HL-60/S4 treated with phorbol 12-myristate 13-acetate at 8.2 ng/mL for 4 days and 3 days (cell line): ENCODE data around the gene CNIH2.
"Not testable (repeated sequence)": the region's sequence is repeated elsewhere in the genome, so short reads cannot be mapped to it uniquely, and the experiment has no call there.

ENCODE experiments used
- in situ Hi-C: fragments of 300-500 bp; cut with MboI; formaldehyde crosslinking; loops from 2 replicates; pipeline ENCODE4 v1.15.0; 2022; ENCODE audit warnings: low sequenced_read_pairs

The CNIH2 gene

DNA sequence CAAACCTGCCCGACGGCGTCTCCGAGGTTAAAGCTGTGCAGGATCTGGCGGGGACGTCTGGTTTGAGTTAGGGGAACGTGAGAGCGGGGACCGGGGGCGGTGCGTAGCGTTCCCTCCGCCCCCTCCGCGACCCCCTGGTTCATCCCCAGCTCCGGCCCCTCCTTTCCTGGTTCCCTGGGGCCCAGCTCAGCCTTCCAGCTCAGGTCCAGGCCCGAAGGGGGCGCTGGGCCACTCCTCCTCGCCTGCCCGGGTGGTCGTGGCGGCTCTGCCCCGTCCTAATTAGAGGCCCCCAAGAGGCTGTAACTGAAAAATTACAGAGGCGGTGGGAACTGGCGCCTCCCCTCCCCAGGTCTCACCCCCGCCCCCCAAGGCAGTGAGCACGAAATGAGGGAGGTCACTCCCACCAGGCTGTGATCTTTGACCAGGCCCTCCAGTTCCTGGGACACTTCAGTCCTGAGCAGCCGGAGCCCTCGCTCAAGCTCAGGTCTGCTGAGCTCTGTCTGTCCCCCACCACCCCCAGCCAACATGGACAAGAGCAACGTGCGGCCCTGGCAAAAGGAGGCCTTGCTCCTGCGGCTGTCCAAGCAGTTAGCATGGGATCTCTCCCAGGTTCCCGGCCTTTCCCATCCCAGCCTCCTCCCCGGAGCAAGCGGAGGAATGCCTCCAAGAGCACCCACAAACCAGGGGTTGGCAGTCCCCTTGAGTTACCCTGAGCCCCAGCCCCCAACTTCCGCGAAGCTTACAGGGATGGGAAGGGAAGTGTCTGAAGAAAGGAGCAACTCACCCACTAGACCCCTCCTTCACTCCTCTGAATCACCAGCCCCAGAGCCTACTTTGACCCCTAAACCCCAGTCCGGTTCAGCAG is 35.6 kb downstream of the CNIH2 start:
- in situ Hi-C loops, result no loop called here

DNA sequence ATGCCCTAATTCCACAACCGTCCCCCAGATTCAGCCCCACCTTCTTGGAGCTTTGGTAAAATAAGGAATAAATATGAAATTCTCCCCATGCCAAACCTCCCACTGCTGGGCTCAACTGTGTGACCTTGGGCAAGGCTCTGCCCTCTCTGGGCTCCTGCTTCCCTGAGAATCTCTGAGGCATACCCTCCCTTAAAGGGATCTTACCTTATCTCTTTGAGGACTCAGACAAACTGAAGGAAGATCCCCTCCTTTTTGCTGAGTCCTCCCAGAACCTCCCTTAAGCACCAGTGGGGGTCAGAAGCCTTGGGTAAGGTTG is 36.2 kb downstream of the CNIH2 start:
- in situ Hi-C loops, result no loop called here

DNA sequence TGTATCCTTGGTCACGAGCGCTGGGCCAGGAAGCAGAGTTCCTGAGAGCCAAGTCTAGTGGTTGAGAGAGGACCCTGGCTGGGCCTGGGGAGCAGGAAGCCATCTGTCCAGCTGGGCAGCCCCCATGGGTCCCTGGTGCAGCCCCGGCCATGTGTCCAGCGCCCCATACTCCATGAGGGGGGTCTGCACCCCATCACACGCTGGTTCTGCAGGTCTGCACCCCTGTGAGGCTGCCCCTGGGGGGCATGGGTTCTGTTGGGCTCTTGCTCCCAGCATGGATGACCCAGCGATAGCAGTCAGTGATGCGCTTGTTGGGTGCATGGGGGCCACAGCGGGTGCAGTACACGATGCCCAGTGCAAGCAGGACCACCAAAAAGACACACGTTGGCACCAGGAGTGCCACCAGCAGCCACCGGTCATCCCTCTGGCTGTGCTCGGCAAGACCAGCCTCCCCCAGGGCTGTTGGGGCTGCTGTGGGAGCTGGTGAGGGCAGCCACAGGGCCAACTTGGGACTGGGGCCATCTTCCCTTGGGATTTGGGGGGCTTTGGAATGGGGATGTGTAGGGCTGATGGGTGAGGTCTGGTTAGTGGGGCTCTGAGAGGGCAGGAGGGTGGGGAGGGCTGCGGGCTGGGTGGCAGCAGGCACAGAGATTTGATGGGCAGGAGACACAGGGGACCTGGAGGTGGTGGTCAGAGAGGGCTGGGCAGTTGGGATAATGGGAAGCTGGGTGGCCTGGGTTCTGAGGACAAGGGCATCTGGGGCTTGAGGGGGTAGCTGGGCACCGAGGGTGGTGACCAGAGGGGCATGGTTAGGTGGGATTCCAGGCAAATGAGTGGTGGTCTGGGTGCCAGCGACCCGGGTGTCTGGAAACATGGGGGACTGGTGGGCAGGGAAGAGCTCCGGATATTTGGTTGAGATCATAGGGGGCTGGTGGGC is 36.9 kb downstream of the CNIH2 start:
- in situ Hi-C loops, result no loop called here

DNA sequence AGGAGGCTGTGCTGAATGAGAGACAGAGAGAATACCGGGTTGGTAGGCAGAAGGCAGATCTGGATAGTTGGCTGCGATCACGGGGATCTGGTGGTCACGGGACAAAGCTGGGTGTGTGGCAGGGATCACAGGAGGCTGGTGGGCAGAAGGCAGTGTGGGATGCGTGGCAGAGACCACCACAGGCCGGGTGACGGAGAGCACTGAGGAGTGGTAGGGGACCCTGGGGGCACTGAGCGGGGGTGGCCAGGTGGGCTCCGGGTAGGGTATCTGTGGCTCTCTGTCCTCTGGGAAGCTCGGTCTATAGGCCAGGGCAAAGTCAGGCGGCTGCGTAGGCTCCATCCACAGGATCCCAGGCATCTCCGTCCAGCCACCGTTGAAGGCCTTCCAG is 37.5 kb downstream of the CNIH2 start:
- in situ Hi-C loops, result no loop called here

DNA sequence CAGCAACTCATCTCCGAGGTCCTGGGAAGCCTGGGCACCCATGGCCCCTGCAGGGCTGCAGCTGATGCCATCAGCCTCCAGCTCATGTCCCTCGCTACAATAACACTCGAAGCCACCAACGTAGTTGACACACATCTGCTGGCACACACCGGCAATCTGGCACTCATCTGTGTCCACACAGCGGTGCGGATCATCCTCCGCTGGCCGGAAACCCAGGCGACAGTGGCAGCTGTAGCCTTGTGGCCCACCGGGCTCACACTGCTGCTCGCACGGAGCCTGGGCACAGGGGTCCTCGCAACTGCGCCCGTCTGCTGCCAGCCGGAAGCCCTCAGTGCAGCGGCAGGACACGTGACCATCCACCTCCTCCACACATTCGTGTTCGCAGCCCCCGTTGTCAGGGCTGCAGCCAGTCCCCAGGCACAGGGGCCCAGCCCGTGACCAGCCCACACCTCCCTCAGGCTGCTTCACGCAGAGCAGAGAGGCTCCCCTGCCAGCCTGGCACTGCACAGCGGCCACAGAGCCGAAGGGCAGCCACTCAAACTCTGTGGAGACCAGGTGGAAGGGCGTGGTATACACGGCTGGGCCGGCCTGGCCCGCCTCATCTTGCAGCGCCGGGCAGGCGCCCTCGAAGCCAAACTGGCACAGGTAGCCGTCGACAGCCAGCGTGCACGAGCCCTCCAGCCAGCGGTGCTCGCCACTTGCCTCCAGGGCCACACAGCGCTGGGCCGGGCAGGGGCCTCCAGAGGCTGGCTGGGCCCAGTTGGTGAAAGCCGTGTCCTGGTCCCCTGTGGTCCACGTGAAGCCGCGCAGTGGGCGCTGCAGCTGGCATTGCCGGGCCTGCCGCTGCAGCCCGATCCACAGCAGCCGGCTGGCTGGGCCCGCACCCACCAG is 38.2 kb downstream of the CNIH2 start:
- in situ Hi-C loops, result no loop called here

DNA sequence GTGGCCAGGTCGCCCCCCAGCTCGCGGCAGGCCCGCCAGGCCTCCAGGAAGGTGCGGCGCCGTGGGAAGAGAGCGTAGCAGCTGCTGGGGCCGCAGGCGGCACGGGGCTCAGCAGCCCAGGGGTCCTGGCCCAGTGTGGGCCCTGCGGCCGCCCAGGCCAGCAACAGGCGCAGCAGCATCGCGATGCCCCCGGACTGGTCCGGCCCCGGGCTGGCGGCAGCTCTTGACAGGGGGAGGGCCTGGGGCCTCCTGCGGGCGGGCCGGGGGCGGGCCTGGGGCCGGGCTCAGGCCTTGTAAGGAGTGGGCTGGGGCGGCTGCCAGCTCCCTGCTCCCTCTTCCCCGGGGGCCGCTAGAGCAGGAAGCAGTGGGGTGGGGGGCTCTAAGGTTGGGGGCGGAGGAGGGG is 38.9 kb downstream of the CNIH2 start, which contains the start of gene CD248:
TSS of gene CD248 (minus strand) at position 196 of the 403 bp plus-strand sequence. CDS start at position 179, 17 bp downstream.
- in situ Hi-C loops, result no loop called here

DNA sequence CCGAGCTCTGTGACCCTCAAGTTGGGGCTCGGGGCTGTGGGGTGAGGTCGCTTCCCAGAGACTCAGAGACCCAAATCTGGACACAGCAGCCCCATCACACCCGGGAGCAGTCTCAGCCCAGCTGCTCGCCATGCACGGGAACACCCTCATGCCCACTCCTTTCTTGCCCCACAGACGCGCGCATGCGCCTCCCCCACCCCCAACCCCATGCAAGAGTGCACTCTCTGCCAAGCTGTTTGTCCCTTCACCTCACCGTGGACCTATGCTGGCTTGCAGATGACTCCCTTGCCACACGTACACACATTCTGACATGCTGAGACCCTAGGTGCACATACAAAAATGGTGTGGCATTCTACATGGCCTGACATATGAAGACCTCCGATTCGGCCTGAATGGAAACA is 39.3 kb downstream of the CNIH2 start:
- in situ Hi-C loops, result no loop called here

DNA sequence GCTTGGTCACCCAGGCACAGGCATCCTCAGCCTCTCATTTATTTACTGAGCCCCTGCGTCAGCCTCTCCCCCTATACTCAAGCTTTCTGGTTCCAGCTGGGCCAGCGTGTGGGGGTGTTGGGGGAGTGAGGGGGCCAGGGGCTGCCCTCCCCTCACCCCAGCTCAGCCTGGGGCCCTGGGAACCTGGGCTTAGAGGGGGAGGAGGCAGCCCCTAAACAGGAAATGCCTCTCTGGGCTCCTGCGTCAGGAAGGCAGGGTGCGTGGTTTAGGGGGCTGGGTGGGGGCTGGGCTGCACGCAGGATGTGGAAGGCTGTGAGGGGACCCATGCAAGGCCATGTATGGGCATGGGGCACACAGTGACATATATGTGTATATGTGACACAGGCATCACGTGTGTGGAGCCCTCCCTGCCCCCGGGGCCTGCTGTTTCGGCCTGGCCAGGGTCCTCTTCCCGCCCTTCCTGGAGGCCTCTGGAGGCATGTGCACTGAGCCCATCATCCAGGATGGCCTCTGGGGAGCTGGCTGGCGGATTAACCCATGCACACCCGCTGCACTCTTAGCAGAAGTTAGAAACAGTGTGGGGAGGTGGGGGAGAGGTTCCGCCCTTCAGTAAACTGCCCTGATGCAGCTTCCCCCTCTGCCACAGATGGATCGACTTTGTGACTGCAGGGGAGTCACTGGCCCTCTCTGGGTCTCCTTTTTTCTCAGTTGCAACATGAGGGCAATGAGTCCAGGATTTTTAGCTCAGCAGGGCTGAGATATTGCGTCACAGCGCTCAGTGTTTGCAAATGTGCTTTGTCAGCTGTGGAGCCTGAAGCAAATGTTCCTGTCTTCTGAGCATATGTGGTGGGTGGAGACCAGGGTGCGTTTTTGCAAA is 40.0 kb downstream of the CNIH2 start:
- in situ Hi-C loops, result no loop called here

DNA sequence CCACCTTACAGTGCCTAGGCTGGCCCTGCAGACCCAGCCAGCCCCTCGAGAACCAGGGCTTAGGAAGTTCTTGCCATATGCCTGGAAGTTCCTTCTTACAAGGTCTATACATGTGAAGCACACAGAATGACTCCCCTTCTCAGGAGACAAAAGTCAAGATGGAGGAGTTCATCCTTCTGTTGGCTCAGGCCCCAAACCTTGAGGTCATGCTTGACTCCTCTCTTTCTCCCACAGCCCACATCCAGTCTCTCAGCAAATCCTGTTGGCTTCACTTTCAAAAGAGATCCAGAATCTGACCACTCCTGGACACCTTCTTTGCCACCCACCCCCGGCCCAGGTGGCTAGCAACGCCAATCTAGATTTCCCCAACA is 40.6 kb downstream of the CNIH2 start:
- in situ Hi-C loops, result no loop called here

DNA sequence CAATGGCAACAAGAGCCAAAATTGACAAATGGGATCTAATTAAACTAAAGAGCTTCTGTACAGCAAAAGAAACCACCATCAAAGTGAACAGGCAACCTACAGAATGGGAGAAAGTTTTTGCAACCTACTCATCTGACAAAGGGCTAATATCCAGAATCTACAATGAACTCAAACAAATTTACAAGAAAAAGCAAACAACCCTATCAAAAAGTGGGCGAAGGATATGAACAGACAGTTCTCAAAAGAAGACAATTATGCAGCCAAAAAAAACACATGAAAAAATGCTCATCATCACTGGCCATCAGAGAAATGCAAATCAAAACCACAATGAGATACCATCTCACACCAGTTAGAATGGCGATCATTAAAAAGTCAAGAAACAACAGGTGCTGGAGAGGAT is 42.3 kb downstream of the CNIH2 start:
- in situ Hi-C loops, result not testable (repeated sequence)

DNA sequence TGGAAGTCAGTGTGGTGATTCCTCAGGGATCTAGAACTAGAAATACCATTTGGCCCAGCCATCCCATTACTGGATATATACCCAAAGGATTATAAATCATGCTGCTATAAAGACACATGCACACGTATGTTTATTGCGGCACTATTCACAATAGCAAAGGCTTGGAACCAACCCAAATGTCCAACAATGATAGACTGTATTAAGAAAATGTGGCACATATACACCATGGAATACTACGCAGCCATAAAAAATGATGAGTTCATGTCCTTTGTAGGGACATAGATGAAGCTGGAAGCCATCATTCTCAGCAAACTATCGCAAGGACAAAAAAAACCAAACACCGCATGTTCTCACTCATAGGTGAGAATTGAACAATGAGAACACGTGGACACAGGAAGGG is 42.8 kb downstream of the CNIH2 start:
- in situ Hi-C loops, result not testable (repeated sequence)

DNA sequence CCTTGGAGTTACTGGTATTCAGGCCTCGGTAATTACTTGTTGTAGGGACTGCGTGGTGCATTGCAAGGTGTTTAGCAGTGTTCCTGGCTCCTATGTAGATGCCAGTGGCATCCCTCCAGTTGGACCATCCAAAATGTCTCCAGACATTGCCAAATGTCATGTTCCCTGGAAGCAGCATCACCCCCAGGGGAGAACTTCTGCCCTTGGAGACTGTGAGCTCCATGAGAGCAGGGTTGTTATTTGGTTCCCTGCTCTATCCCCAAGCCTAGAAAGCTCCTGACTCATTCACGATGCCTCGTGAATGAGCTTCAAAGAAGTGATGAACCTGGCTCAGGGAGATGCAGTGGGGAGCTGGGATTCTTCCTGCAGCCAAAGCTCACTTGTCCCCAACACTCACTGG is 43.6 kb downstream of the CNIH2 start:
- in situ Hi-C loops, result no loop called here

DNA sequence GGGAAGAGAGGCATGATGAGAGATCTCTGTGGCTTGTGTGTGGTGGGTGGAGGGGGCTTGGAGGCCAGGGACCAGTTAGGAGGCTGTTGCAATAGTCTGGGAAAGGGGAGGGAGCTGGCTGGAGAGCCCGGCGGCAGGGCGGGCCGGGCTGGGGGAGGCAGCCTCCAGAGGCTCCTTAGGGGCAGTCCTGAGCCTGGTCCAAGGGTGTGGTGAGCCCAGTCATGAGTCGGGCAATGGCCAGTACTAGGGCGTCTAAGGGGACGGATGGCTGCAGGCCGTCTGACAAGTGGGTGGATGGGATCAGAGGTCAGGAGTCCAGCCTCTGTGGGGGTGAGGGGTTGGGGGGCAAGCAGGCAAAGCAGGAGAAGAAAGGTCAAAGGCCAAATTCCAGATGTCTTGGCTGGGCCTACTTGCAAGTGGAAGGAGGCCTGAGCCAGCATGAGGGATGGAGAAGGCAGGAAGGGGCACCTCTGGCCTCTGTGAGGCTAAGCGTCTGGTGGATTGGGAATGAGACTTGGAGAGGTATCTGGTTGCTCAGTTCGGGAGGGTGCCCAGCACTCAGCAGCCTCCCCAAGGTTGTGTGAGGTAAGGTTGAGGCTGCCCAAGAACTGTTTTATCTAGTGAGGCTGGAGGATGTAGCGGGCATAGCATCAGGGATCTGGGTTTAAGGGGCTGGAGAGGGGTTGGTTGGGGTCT is 44.9 kb downstream of the CNIH2 start:
- in situ Hi-C loops, result no loop called here

DNA sequence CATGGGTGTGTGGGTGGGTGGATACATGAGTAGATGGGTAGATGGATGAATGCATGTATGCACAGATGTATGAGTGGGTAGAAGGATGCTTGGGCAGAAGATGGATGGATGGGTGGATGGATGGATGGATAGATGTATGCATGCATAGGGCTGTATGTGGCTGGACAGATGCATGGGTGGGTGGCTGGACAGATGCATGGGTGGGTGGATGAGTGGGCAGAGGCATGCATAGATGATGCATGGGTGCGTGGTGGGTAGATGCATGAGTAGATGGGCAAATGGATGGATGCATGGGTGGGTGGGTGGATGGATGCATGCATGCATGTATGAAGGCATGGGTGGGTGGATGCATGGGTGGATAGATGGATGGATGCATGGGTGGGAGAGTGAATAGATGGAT is 45.7 kb downstream of the CNIH2 start:
- in situ Hi-C loops, result no loop called here

DNA sequence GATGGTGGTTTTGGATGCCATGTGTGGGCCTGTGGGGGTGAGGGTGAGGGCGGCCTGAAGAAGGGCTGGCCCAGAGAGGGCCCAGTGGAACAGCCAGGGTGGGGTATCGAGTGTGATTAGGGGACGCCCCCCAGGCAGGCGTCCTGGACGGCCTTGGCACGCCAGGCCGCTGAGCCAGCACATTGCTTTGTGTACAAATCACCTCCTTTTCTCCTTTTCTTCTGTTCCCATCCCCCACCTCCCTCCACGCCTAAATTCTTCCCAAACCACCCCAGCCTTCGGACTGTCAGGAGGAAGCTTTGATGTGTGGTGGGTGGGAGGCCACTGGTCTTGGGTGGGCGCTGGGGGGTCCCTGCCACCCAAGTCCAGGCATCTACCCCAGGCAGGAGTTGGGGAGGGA is 46.7 kb downstream of the CNIH2 start:
- in situ Hi-C loops, result no loop called here

DNA sequence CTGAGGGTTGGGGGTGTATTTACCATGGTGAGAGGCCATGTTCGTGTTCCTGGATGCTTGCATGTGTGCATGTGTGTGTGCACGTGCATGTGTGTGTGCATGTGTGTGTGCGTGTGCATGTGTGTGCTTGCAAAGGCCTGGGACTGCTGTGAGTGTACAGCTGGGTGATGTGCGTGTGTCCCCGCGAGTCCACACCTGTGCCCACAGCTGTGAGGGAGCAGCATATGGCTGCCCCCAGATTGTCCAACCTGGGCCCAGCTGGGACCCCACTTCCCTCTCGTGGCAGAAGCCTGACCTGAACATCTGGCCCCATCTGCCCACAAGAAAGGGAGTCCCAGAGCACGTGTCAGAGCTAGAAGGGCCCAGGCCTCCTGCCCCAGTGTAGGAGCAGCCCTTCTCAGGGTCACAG is 47.3 kb downstream of the CNIH2 start:
- in situ Hi-C loops, result no loop called here

DNA sequence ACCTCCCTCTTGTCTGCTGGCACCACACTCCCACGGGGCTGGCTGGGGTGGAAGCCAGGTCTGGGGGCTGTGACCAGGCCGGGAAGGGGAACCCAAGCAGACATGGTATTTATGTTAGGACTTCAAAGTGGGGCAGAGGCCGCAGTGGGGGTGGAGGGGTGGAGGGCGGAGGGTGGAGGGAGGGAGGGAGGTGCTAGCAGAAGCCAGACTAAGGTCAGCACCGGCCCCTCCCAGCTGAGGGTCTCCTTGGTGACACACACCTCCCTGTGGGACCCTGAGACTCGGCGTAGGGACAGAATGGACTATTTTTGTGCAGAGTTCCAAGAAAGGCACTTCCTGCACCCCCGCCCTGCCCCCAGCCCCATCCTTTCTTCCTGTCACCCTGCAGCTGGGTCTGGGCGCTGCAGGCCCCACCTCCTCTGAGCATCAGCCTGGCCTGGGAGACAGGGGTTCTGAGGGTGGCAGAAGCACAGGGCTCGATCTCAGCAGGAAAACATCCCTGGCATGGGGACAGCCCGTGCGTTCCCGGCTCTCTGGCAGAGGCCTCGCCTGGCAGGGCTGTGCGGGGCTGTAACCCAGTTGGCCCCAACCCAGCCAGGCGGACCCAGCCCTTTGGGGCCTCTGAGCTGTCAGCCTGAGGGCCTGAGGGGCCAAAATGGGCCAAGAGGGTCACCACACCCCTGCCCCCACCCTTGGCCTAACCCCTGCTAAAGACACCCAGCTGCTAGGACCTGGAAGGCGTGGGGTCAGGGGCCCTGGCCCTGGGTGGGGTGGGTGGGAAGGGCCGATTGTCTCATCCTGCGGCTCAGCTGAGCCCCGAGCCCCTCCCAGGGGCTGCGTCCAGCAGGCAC is 48.5 kb downstream of the CNIH2 start:
- in situ Hi-C loops, result no loop called here

DNA sequence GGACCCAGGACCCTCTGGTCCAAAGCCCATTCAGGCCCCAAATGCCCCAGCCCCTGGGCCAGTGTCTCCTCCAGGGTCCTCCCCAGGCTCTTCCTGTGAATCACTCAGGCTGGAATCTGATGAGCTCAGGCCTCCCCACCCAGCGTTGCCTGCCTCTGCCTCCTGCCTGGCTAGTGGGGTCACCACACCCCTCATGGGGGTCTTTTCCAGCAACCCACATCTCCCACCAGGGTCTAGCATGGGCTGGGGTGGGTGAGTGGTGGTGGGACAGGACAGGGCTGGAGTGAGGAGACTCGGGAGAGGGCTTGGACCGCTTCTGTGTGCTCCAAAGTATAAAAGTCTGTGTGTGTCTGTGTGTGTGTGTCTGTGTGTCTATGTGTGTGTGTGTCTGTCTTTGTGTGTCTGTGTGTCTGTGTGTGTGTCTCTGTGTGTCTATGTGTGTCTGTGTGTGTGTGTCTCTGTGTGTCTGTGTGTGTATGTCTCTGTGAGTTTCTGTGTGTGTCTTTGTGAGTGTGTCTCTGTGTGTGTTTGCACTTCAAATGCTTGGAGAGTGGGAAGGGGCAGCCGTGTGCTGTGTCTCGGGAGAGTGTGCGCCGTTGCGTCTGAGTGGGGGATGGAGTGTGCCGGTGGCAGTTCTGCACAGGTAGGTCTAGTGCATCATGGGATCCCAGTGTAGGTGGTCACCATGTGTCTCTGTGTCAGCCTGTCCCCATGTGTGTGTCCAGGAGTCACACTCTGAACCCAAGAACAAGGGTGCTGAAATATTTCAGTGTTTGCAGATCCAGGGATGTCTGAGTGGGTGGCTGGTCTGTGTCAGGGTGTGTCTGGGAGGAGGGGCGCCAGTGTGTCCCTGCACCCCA is 49.4 kb downstream of the CNIH2 start:
- in situ Hi-C loops, result no loop called here
